WERI-Rb-1 (cell line): ENCODE results near the gene TTC28.
"Not testable (repeated sequence)": the region's sequence is repeated elsewhere in the genome, so short reads cannot be mapped to it uniquely, and the experiment has no call there.

Experiments
- DNase-seq: peaks from one replicate; pipeline ENCODE4 v3.0.0-alpha.2; 2020
- H3K27ac ChIP-seq: fragments of 250-450 bp; sonication (Bioruptor Pico); 2 replicates; pipeline ENCODE4 v1.5.1; 2020; ENCODE audit warnings: mild to moderate bottlenecking, moderate library complexity
- H3K27me3 ChIP-seq: fragments of 250-450 bp; sonication (Bioruptor Pico); 2 replicates; pipeline ENCODE4 v1.5.1; 2021; ENCODE audit warnings: mild to moderate bottlenecking, low read depth, moderate library complexity; ENCODE audit not compliant: insufficient read depth, severe bottlenecking
- H3K36me3 ChIP-seq: fragments of 250-450 bp; sonication (Bioruptor Pico); 2 replicates; pipeline ENCODE4 v1.5.1; 2020; ENCODE audit warnings: mild to moderate bottlenecking, moderate library complexity
- H3K4me3 ChIP-seq: 2 replicates; pipeline ENCODE4 v1.5.1; 2011; ENCODE audit warnings: low read depth, mild to moderate bottlenecking, control low read depth, low read length
- H3K9me3 ChIP-seq: fragments of 250-450 bp; sonication (Bioruptor Pico); 2 replicates; pipeline ENCODE4 v1.5.1; 2021; ENCODE audit warnings: mild to moderate bottlenecking, moderate library complexity; ENCODE audit not compliant: severe bottlenecking
- TF ChIP-seq, protein P1 (sequence below): IDR thresholded peaks from 2 replicates; pipeline ENCODE4 v1.5.1; 2011; ENCODE audit warnings: low read depth, mild to moderate bottlenecking, control low read depth, inconsistent platforms, low read length

TTC28 gene

DNA sequence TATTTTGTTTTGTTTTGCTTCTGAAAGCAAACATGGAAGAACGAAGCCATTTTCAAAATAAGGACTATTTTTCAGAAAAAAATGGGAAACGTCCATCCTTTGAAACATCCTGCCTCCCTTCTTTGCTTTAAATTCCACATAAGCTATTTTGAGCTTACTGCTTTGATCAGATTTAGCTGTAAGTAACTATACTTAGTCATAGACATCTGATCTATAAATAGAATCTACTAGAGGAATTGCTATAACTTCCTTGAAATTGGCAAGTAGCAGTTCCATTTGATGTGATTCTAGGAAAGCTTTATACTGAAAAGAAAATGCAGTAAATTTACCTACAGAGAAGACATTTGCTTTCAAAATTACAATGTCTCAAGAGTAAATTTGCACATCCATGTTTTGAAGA lies 305.8 kb downstream of the TTC28 start:
- Histone ChIP-seq H3K9me3 (no peaks in the 10 kb centered on the region), H3K27ac (no peak overlapping the region), H3K27me3 (no peaks in the 10 kb centered on the region), H3K36me3 (no peaks in the 10 kb centered on the region), H3K4me3 (no peak overlapping the region)
- DNase-seq: no peak
- TF ChIP-seq, protein P1, sequence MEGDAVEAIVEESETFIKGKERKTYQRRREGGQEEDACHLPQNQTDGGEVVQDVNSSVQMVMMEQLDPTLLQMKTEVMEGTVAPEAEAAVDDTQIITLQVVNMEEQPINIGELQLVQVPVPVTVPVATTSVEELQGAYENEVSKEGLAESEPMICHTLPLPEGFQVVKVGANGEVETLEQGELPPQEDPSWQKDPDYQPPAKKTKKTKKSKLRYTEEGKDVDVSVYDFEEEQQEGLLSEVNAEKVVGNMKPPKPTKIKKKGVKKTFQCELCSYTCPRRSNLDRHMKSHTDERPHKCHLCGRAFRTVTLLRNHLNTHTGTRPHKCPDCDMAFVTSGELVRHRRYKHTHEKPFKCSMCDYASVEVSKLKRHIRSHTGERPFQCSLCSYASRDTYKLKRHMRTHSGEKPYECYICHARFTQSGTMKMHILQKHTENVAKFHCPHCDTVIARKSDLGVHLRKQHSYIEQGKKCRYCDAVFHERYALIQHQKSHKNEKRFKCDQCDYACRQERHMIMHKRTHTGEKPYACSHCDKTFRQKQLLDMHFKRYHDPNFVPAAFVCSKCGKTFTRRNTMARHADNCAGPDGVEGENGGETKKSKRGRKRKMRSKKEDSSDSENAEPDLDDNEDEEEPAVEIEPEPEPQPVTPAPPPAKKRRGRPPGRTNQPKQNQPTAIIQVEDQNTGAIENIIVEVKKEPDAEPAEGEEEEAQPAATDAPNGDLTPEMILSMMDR: no peak

DNA sequence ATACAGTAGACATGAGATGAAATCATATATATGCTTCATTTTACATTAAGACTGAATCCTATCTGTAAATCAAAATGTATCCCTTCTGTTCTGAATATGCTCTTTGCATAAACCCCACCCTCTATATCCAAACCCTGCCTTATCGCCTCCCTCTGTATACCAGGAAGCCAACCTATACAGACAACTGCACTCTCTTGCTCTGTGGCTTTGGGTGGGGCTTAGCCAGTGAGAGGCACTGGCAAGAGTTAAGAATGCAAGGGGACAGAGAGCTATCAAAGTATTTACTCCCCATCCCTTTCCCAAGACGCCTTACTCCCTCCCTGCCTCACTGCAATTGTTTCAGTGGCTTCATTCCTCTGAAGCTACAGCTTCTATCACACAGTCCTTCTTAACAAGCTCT lies 309.8 kb downstream of the TTC28 start:
- DNase-seq: no peak
- Histone ChIP-seq H3K27ac (no peak overlapping the region), H3K4me3 (no peak overlapping the region), H3K9me3 (no peaks in the 10 kb centered on the region), H3K36me3 (no peaks in the 10 kb centered on the region), H3K27me3 (no peaks in the 10 kb centered on the region)
- TF ChIP-seq, protein P1: no peak

DNA sequence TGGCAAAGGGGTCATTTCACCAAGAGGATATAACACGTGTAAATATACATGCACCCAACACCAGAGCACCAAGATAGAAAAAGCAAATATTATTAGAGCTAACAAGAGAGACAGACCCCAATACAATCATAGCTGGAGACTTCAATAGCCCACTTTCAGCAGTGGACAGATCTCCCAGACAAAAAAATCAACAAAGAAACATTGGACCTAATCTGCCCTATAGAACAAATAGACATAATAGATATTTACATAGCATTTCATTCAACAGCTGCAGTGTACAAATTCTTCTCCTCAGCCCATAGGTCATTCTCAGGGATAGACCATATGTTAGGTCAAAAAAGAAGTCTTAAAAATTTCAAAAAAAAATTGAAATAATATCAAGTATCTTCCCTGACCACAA lies 312.8 kb downstream of the TTC28 start:
- no peaks in the 10 kb centered on the region; the same call in 1 of the 2 replicates for H3K36me3 ChIP-seq
- TF ChIP-seq, protein P1: no peak
- H3K4me3 ChIP-seq: no peak overlapping the region
- DNase-seq: no peak
- H3K27ac ChIP-seq: no peak overlapping the region
- no peaks in the 10 kb centered on the region for H3K27me3 ChIP-seq
- H3K9me3 ChIP-seq: peaks cover 6% of the 10 kb centered on the region

DNA sequence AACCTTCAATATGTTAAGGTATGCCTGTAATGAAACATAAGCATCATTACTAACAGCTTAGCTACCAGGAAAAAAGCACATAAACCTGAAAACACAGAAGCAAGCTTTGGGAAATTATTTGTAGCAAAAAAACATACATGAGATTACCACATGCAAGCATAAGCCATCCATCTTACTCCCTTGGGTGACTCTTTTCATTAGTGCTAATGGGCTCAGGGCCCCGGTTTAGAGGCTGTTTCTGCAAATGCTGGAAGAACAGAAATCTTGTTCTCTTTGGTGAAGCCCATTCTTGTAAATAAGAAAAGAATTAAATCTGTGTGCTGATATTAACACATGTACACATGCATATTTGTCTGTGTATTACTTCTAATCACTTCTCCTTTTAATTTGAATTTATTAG lies 314.3 kb downstream of the TTC28 start:
- peaks cover 6% of the 10 kb centered on the region for H3K9me3 ChIP-seq
- H3K4me3 ChIP-seq: no peak overlapping the region
- no peaks in the 10 kb centered on the region; the same call in 1 of the 2 replicates for H3K36me3 ChIP-seq
- TF ChIP-seq, protein P1: no peak
- no peak overlapping the region for H3K27ac ChIP-seq
- no peaks in the 10 kb centered on the region for H3K27me3 ChIP-seq
- no peak for DNase-seq

DNA sequence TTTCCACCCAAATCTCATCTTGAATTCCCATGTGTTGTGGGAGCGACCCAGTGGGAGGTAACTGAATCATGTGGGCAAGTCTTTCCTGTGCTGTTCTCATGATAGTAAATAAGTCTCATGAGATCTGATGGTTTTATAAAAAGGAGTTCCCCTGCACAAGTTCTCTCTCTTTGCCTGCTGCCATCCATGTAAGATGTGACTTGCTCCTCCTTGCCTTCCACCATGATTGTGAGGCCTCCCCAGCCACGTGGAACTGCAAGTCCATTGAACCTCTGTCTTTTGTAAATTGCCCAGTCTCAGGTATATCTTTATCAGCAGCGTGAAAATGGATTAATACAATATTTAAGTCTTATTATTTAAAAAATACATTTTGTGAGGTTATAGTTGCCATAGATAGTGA lies 315.5 kb downstream of the TTC28 start:
- not testable (repeated sequence) for H3K9me3 ChIP-seq, DNase-seq, H3K27ac ChIP-seq, H3K27me3 ChIP-seq, H3K4me3 ChIP-seq, H3K36me3 ChIP-seq

DNA sequence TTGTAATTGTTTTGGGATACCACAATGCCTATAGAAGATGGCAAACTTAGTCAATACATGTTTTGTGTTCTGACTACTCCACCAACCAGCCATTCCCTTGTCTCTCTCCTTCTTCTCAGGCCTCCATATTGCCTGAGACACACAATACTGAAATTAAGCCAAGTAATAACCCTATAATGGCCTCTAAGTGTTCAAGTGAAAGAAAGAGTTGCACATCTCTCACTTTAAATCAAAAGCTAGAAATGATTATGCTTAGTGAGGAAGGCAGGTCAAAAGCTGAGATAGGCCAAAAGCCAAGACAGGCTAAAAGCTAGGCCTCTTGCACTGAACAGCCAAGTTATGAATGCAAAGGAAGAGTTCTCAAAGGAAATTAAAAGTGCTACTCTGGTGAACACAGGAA lies 318.7 kb downstream of the TTC28 start:
- DNase-seq: no peak
- no peaks in the 10 kb centered on the region; the same call in 1 of the 2 replicates for H3K36me3 ChIP-seq
- TF ChIP-seq, protein P1: no peak
- H3K9me3 ChIP-seq: peaks cover 6% of the 10 kb centered on the region
- no peak overlapping the region for H3K4me3 ChIP-seq
- no peaks in the 10 kb centered on the region for H3K27me3 ChIP-seq
- H3K27ac ChIP-seq: no peak overlapping the region; the same call in 1 of the 2 replicates
